ENCODE data around the gene TOR1AIP1.
"Not testable (repeated sequence)": the region's sequence is repeated elsewhere in the genome, so short reads cannot be mapped to it uniquely, and the experiment has no call there.

Gene TOR1AIP1

GRCh38 chr1:179939941-179940340, 57.9 kb downstream of the TOR1AIP1 start:
- DNase-seq: no peak

- DNase-seq: no peak
Observed at GRCh38 chr1:179941454-179941853, 59.4 kb downstream of the TOR1AIP1 start.

GRCh38 chr1:179950651-179951050, 68.6 kb downstream of the TOR1AIP1 start:
- DNase-seq: no peak

GRCh38 chr1:179951383-179952144, 69.5 kb downstream of the TOR1AIP1 start:
- no peak for DNase-seq

- no peak for DNase-seq
Observed at GRCh38 chr1:179952186-179952585, 70.1 kb downstream of the TOR1AIP1 start.

GRCh38 chr1:179953974-179954492, 71.9 kb downstream of the TOR1AIP1 start:
- DNase-seq: peak in 3 of 5 experiments; percentile 14 to 79 (median 27)

GRCh38 chr1:179954493-179955286, 72.6 kb downstream of the TOR1AIP1 start, which contains the start of gene CEP350:
CEP350 (plus strand) TSS chr1:179954810; CDS start chr1:179986182, 31,372 bp downstream.
- peak; percentile 93 to 100 (median 98) for DNase-seq

- no peak for DNase-seq
Observed at GRCh38 chr1:179955287-179955680, 73.2 kb downstream of the TOR1AIP1 start.

- no peak for DNase-seq
Observed at GRCh38 chr1:179955731-179956130, 73.6 kb downstream of the TOR1AIP1 start.

- no peak for DNase-seq
Observed at GRCh38 chr1:179958359-179958758, 76.3 kb downstream of the TOR1AIP1 start.

GRCh38 chr1:179962168-179962567, 80.1 kb downstream of the TOR1AIP1 start:
- DNase-seq: not testable (repeated sequence)

GRCh38 chr1:179966551-179966950, 84.5 kb downstream of the TOR1AIP1 start:
- no peak for DNase-seq

- DNase-seq: no peak
Observed at GRCh38 chr1:179968284-179968993, 86.4 kb downstream of the TOR1AIP1 start.

GRCh38 chr1:179968994-179969919, 87.2 kb downstream of the TOR1AIP1 start:
- no peak for DNase-seq

All from T-helper 2 cell (primary cell).